ENCODE results near the gene ADCY9.

- no peak for TF ChIP-seq POLR2AphosphoS5 (IDR thresholded peaks at IDR 0.05; ENCODE audit: low read depth, low read length)
- TF ChIP-seq POLR2A (IDR thresholded peaks at IDR 0.05; ENCODE audit: low read depth, low read length): no peak
- no peak for TF ChIP-seq TAF1 (IDR thresholded peaks at IDR 0.05; ENCODE audit: low read depth, low read length)
- TF ChIP-seq POU2F2 (IDR thresholded peaks at IDR 0.05; ENCODE audit: low read depth, low read length): no peak
Observed at GRCh38 chr16:4114257-4115208, 1.7 kb downstream of the ADCY9 start.

Measured in GM12891 (cell line).